A549 treated with CpdA at 1 μM for 4 hours (cell line): Measurements from ENCODE around the gene PRKACA. TPM values are rescaled to one million over a fixed set of nuclear protein-coding genes. Genes with fewer than 3 reads are reported as not detected.

Source experiments
- total RNA-seq: library from RNA; stranded (reverse); fragments of 200-300 nt; extraction: Qiagen RNA extraction; gene quantifications from 5 replicates; pipeline ENCODE4 v1.2.3, GENCODE V29; 2022; ENCODE audit warnings: low read depth

PRKACA gene
- total RNA-seq = 32.5 to 38.6 TPM (median 33.9 TPM) in 5 replicates

GRCh38 chr19:14117668-14118164, at the start of gene PRKACA:
TSS of gene PRKACA (minus strand) at chr19:14117762. CDS start at chr19:14117547, 215 bp downstream.

GRCh38 chr19:14136509-14137281, 19.1 kb upstream of the PRKACA start, which contains the start of gene ASF1B:
TSS of gene ASF1B (minus strand) at chr19:14136589. CDS start at chr19:14136456, 133 bp downstream.

GRCh38 chr19:14090509-14091080, 27.0 kb downstream of the PRKACA start, which contains the start of gene SAMD1:
TSS of gene SAMD1 (minus strand) at chr19:14090751.

GRCh38 chr19:14085309-14085995, 32.1 kb downstream of the PRKACA start, which contains the start of gene C19orf67:
TSS of gene C19orf67 (minus strand) at chr19:14085783. CDS start at chr19:14085627, 156 bp downstream.

GRCh38 chr19:14072535-14073260, 44.9 kb downstream of the PRKACA start, which contains the start of gene MISP3:
TSS of gene MISP3 (plus strand) at chr19:14072786. CDS start at chr19:14073310, 524 bp downstream.

GRCh38 chr19:14061751-14062557, 55.6 kb downstream of the PRKACA start, which contains the start of gene PALM3:
TSS of gene PALM3 (minus strand) at chr19:14062076. CDS start at chr19:14061980, 96 bp downstream.

Other genes starting within 250 kb of the PRKACA start
- gene NANOS3, start 240.6 kb downstream of the PRKACA start, total RNA-seq = 1.9 to 3.9 TPM (median 3.1 TPM) in 5 replicates
- gene BRME1, start 211.6 kb downstream of the PRKACA start, total RNA-seq = 0.09 to 0.64 TPM (median 0.46 TPM) in 3 of 5 replicates, not detected in the others
- 9.2 to 12.0 TPM (median 10.7 TPM) in 5 replicates for gene CC2D1A, start 211.6 kb downstream of the PRKACA start, total RNA-seq
- gene PODNL1, start 179.3 kb downstream of the PRKACA start, total RNA-seq = 0.87 to 1.5 TPM (median 1.2 TPM) in 5 replicates
- 14.2 to 21.2 TPM (median 20.4 TPM) in 5 replicates for gene DCAF15, start 165.3 kb downstream of the PRKACA start, total RNA-seq
- gene RFX1, start 111.4 kb downstream of the PRKACA start, total RNA-seq = 3.5 to 7.8 TPM (median 6.1 TPM) in 5 replicates
- not detected in 5 replicates for gene RLN3, start 89.6 kb downstream of the PRKACA start, total RNA-seq
- gene IL27RA, start 86.0 kb downstream of the PRKACA start, total RNA-seq = 7.8 to 12.2 TPM (median 11.2 TPM) in 5 replicates
- 1.9 to 2.4 TPM (median 1.9 TPM) in 5 replicates for gene PALM3, start 55.7 kb downstream of the PRKACA start, total RNA-seq
- gene MISP3, start 45.0 kb downstream of the PRKACA start, total RNA-seq = 3.1 to 4.3 TPM (median 4.0 TPM) in 5 replicates
- not detected in 5 replicates for gene C19orf67, start 32.0 kb downstream of the PRKACA start, total RNA-seq
- gene SAMD1, start 27.0 kb downstream of the PRKACA start, total RNA-seq = 39.4 to 49.2 TPM (median 42.2 TPM) in 5 replicates
- 30.2 to 35.4 TPM (median 33.9 TPM) in 5 replicates for gene ASF1B, start 18.8 kb upstream of the PRKACA start, total RNA-seq
- gene ADGRL1, start 88.4 kb upstream of the PRKACA start, total RNA-seq = 2.9 to 3.4 TPM (median 3.1 TPM) in 5 replicates